ENCODE measurements around the gene POLR2J2. TPM values are rescaled to one million over a fixed set of nuclear protein-coding genes. Genes with fewer than 3 reads are reported as not detected.
"Not testable (repeated sequence)": the region's sequence is repeated elsewhere in the genome, so short reads cannot be mapped to it uniquely, and the experiment has no call there.

Gene POLR2J2
- total RNA-seq, 1 donor from 2014 or later: 1.2 TPM

- not testable (repeated sequence) for DNase-seq (ENCODE audit: low spot score in 2 of 2); FAIRE-seq
Observed at GRCh38 chr7:102673447-102674067, 2.1 kb upstream of the POLR2J2 start.

- not testable (repeated sequence) for DNase-seq (ENCODE audit: low spot score in 2 of 2); FAIRE-seq
Observed at GRCh38 chr7:102671956-102672307, 469 bp upstream of the POLR2J2 start.

GRCh38 chr7:102667523-102667922, 3.9 kb downstream of the POLR2J2 start:
- not testable (repeated sequence) for FAIRE-seq; DNase-seq (ENCODE audit: low spot score in 2 of 2)

GRCh38 chr7:102666850-102667249, 4.6 kb downstream of the POLR2J2 start:
- FAIRE-seq; DNase-seq (ENCODE audit: low spot score in 2 of 2): not testable (repeated sequence)

- FAIRE-seq; DNase-seq (ENCODE audit: low spot score in 2 of 2): not testable (repeated sequence)
Observed at GRCh38 chr7:102664765-102665164, 6.7 kb downstream of the POLR2J2 start.

GRCh38 chr7:102649924-102650323, 21.5 kb downstream of the POLR2J2 start, which contains the start of gene SPDYE2B:
SPDYE2B (plus strand) TSS chr7:102650319; CDS start chr7:102652349, 2,030 bp downstream.
- DNase-seq (ENCODE audit: low spot score in 2 of 2); FAIRE-seq: not testable (repeated sequence)

GRCh38 chr7:102647813-102648212, 23.6 kb downstream of the POLR2J2 start:
- DNase-seq (ENCODE audit: low spot score in 2 of 2); FAIRE-seq: not testable (repeated sequence)

- not testable (repeated sequence) for DNase-seq (ENCODE audit: low spot score in 2 of 2); FAIRE-seq
Observed at GRCh38 chr7:102643404-102643803, 28.1 kb downstream of the POLR2J2 start.

GRCh38 chr7:102642691-102643090, 28.8 kb downstream of the POLR2J2 start, which contains the start of gene UPK3BL1:
UPK3BL1 (minus strand) TSS chr7:102642791; CDS start chr7:102642741, 50 bp downstream.
- not testable (repeated sequence) for DNase-seq (ENCODE audit: low spot score in 2 of 2); FAIRE-seq

GRCh38 chr7:102638848-102639247, 32.6 kb downstream of the POLR2J2 start:
- not testable (repeated sequence) for DNase-seq (ENCODE audit: low spot score in 2 of 2); FAIRE-seq

- DNase-seq (ENCODE audit: low spot score in 2 of 2); FAIRE-seq: not testable (repeated sequence)
Observed at GRCh38 chr7:102636956-102637355, 34.5 kb downstream of the POLR2J2 start.

GRCh38 chr7:102635354-102635753, 36.1 kb downstream of the POLR2J2 start:
- FAIRE-seq; DNase-seq (ENCODE audit: low spot score in 2 of 2): not testable (repeated sequence)

- DNase-seq (ENCODE audit: low spot score in 2 of 2); FAIRE-seq: not testable (repeated sequence)
Observed at GRCh38 chr7:102634299-102634698, 37.2 kb downstream of the POLR2J2 start.

- DNase-seq (ENCODE audit: low spot score in 2 of 2); FAIRE-seq: not testable (repeated sequence)
Observed at GRCh38 chr7:102630622-102631021, 40.8 kb downstream of the POLR2J2 start.

- DNase-seq (ENCODE audit: low spot score in 2 of 2); FAIRE-seq: not testable (repeated sequence)
Observed at GRCh38 chr7:102627271-102627904, 44.1 kb downstream of the POLR2J2 start.

- FAIRE-seq: not testable (repeated sequence)
Observed at GRCh38 chr7:102618122-102618521, 53.3 kb downstream of the POLR2J2 start.

GRCh38 chr7:102616507-102617125, 54.8 kb downstream of the POLR2J2 start, which contains the start of gene RASA4:
RASA4 (minus strand) TSS chr7:102616756; CDS start chr7:102616689, 67 bp downstream.
- not testable (repeated sequence) for DNase-seq (ENCODE audit: low spot score in 2 of 2); FAIRE-seq

More at GRCh38 chr7:102618122-102618521, 53.3 kb downstream of the POLR2J2 start:
- not testable (repeated sequence) for DNase-seq (ENCODE audit: low spot score in 2 of 2)

All from frontal cortex (tissue), 4 donors.